Urothelium cell line (cell line): Measurements from ENCODE around the gene MRPS11.
"Not testable (repeated sequence)": the region's sequence is repeated elsewhere in the genome, so short reads cannot be mapped to it uniquely, and the experiment has no call there.

ENCODE experiments used
- DNase-seq: peaks from one replicate; pipeline ENCODE4 v3.0.0; 2011; ENCODE audit warnings: low spot score, mixed read lengths
- FAIRE-seq: peaks from 2 replicates; lab custom pipeline; 2011; peaks lifted over from hg19 to GRCh38; lab: Jason Lieb, UNC

MRPS11 gene

DNA sequence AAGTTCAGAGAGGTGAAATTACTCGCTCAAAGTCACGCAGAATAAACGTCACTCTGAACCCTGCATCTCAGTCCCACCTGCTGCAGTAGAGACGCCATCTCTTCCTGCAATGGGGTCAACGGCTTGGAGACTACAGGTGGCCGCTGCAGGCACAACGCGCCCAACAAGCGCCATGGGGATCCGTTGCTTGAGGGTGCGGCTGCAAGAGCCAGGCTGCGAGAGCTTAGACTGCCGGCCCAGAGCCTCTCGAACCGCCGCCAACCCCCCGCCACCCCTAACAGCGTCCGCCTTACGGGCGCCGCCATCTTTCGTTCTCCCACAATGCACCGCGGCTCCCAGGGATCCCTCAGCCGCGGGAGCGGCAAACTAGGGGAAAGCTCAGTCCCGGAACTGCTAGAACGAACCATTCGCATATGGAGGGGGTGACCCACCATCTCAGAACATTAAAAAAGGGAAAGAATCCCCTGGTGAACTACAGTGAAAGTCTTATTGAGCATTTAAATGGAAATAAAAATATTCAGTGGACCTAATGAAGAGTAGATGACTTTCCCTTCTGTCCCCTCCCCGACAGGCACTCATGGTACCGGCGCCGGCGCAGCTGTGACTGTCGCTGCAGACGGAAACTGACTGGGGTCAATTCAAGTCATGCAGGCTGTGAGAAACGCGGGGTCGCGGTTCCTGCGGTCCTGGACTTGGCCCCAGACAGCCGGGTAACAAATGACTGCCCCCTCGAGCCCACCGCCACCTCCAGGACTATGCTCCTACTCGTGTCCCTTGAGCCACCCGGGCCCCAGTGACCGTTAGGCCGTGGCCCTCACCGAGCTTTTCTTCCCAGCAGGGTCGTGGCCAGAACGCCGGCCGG, at the start of gene MRPS11, which contains the start of gene MRPL46:
MRPS11 (plus strand) TSS at position 636 of the 862 bp plus-strand sequence; CDS start at position 646, 10 bp downstream.
MRPL46 (minus strand) TSS at position 316 of the 862 bp plus-strand sequence; CDS start at position 305, 11 bp downstream.
- peak; percentile 95 for DNase-seq
- no peak for FAIRE-seq

DNA sequence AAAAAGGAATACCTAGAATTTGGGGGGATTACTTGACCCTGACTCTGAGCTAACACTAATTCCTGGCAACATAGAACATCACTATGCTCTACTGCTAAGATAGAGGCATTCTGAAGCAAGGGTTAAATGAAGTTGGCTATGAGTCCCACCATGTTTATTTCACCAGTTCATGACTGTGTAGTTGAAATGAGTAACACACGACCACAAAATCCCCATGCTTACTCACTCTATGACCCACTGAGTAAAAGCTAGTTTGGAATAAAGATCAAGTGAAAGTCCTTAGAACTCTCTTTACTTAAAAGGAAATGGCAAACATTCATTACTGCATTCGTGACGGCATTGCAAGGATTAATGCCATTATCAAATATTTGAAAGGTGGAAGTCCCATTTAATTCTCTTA, 47.7 kb upstream of the MRPS11 start:
- FAIRE-seq = no peak
- no peak for DNase-seq

DNA sequence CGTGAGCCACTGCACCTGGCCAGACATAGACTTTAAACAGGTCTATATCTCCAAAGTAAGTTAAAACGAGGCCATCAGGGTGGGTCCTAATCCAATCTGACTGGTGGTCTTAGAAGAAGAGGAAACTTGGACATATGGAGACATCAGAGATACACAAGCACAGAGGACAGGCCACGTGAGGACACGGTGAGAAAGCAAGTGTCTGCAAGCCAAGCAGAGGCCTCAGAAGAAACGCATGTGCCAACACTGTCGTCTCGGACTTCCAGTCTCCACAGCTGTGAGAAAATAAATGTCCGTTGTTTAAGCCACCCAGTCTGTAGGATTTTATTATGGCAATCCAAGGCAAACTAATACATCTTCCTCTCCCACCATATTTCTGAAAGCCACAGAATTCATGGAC, 44.2 kb upstream of the MRPS11 start:
- no peak for FAIRE-seq
- no peak for DNase-seq

DNA sequence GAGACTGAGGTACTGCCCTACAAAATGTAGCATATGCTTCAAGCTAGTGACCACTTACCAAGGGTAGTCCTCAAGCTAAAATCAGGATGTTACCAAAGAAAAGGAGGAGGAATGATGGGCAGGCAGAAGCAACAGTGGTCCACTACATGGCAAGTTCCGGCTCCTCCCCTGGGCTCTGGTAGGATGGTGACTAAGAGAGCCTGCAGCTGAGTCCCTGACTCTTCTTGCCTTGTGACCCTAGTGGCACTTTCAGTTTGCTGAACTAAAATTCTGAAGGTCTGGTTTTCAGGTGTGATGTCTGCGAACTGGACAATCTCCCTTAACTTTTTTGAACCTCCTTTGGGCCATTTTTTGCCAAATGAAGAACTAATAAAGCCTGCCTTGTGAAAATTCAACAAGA, 41.2 kb upstream of the MRPS11 start:
- DNase-seq (no peak), FAIRE-seq (no peak)

DNA sequence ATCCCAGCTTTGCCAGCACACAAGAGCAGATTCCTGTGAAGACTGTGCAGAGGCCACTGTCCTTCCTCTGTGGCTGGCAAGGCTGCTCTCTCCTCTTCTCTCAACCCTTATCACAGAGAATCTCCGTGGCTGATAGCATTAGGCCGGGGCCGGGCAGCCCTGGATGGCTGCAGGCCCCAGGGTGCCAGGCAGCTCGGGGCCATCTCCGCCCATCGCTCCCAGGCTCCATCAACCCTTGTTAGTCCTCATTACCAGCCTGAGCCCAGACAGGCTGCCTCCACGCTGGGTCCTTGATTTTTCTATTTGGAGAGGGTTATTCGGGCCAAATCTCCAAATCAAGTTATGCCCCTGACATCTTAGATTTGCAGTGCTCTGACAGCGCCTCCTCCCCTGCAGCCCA, 39.5 kb upstream of the MRPS11 start:
- no peak for DNase-seq
- FAIRE-seq = no peak

DNA sequence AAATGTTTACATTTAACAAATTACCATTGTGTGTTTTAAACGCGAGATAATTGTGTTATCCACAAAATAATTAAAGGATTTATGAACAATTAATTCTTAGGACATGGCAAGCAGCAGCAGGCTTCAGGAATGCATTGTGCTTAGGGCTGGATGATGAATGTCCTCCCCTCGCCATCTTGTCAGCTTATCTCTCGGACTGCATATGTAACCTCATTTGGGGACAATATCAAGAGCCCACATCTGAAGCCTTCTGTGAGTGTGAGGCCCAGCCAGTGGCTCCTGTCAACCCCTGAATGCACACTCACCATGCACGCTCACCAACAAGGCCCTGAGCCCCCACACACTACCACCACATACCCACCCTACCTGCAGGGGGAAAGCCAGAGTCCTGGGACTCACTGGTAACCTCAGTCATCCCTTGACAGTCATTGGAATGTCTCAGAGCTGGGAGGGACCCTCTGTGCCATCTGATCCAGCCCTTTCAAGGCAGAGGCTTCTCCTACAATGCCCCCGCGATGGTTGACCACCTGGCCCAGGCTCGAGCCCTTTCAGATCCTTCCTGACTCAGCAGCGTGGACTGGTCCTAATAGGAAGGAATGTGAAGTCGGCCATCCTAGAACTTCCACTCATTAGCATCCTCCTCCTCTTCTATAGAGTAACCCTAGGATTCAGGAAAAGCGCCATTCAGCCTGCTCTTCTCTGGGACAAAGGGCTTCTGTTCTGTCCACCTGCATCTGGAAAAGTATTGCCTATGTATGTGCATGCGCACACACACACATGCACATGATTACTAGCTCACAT, 38.5 kb upstream of the MRPS11 start:
- FAIRE-seq (peak; percentile 23), DNase-seq (no peak)

DNA sequence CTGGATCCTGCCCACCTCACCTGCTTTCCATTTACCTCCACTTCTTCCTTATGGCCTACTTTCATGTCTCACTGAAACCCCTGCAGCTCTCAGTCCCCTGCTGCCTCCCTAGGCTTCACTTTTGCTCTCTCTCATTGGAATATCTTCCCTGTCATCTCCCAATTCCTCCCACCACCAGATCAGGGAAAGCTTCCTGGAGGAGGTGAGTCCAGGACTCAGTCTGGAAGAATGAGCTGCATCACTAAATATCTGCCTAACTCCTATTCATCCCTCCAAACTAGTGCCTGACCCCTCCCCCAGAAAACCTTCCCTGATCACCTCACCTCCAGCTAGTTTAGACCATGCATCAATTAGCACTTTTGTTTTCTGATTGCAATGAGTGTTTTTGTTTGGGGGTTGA, 37.5 kb upstream of the MRPS11 start:
- FAIRE-seq (no peak), DNase-seq (no peak)

DNA sequence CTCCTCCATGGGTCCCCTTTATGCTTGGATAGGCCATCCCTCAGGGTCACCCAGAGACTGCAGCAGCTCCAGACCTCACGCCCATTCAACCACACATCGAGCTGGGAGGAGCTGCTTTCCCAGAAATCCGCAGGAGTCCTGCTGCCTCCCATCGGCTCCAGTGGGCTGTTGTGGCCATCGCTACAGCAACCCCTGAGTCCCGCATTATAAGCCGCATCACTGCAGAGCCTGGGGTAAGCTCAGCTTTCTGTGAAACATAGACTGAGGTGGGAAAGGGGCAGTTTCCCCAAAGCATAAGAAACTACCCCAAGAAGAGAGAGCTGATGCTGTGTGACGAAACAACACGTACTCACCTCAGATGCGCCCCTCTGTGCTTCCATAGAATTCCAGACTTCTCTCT, 36.1 kb upstream of the MRPS11 start:
- DNase-seq = no peak
- no peak for FAIRE-seq

DNA sequence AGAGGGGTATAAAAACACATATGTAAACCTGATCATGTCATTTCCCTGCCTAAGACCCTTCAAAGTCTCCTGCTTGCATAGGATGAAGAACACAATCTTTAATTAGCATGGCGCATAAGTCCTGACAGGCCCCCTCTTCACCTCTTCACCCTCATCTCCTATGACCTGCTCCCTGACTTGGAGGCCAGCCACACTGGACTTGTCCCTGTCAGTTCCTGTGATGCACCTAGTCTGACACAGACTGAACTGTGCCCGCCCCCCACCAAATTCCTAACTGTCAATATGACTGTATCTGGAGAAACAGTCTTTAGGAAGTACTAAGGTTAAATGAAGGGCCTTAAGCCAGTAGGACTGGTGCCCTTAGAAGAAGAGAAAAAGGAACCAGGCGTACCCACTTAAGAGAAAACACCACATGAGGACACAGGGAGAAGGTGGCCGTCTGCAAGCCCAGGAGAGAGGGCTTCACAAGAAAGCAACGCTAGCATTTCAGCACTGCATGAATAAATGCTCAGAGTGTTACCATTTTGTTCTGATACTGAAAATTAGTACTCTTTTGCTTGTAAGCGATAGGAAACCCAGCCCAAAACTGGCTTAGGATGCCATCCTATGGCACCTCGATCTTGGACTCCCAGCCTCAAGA, 34.3 kb upstream of the MRPS11 start:
- DNase-seq (no peak), FAIRE-seq (no peak)

DNA sequence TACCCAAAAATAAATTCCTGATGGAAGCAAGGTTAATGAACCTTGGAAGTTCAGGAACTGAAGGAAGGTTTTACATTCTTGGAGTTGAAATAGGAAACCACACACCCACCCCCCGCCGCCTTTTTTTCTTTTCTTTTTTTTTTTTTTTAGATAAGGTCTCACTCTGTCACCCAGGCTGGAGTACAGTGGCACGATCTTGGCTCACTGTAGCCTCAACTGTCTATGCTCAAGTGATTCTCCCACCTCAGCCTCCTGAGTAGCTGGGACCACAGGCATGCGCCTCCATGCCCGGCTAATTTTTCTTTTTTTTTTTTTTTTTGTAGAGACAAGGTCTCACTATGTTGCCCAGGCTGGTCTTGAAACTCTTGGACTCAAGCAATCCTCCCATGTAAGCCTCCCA, 33.4 kb upstream of the MRPS11 start:
- DNase-seq, FAIRE-seq: not testable (repeated sequence)

DNA sequence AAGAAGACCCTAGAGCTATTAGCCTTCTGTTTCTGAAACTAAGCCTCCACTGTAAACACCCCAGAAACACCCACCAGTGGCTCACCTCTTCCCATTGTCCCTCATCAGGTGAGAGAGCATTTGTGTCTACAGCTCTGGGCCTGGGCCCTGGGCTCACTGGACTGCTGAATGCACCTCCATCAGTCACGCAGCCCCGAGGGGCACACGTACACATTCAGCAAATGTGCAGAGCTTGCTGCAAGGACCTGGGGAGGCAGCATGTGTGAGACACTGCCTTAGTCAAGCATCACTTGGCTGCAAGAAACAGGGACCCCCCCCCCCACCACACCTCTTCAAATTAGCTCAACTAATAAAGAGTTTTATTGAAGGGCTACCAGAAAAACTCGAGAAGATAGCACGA, 29.3 kb upstream of the MRPS11 start:
- FAIRE-seq = no peak
- no peak for DNase-seq

DNA sequence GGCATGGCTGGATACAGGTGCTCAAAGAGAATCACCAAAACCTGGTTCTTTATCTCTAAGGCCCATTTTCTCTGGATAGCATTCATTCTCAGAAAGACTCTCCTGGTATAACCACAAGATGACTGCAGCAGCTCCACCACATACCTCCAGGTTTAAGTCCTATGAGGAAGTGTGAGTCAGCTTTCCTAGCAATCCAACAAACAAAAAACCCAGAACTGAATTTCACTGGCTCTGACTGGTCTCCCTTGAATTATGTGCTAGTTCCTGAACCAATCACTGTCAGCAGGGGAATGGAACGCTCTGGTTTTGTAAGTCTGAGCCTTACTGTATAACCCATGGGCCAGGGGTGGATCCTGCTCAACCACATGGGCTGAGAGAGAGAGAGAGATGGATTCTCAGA, 27.5 kb upstream of the MRPS11 start:
- no peak for FAIRE-seq
- peak; percentile 73 for DNase-seq

DNA sequence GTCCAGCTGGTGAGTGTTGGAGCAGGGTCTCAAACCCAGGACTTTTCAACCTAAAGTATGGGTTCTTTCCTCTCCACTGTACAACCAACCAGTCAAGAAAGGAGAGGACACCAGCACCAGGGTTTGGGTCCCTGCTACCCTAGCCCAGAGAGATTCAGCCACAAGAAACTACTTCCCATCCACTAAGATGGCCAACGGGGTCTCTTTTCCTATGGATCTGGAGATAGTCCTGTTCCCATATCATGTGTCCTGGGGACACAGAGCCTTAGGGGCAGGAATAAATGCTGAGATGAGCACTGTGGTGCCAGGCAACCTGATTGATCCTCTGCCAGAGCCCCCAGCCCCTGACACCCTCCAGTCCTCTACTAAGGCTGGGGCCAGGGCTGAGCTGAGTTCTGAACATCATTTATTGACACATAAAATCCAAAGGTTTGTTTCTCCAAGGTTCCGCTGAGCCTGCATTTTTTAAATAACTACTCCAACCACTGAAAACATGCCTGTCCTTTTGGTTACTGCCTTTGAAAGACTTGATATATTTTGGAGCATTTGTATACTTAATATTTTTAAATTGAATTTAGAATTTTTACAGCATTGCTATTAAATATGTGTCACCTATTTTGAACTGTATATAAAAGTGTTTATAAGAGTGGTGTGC, 26.3 kb upstream of the MRPS11 start:
- DNase-seq (no peak), FAIRE-seq (no peak)

DNA sequence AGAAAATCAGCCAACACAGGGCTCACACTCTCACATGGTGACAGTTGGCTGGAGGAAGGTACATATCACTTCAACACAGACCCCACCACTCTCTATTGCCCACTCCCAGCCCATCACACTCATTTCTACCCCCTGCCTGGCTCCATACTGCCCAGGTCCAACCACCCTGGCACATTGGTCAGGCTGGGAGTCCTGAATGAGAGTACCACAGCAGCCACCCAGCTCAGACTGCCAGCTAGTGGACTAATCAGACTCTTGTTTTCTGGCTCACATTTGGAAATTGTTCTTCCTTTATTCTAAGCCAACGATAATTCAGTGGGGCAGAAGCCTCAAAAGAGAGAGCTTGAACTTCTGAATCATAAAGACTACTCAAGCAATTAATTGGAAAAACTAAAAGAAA, 20.3 kb upstream of the MRPS11 start:
- DNase-seq (no peak), FAIRE-seq (no peak)

DNA sequence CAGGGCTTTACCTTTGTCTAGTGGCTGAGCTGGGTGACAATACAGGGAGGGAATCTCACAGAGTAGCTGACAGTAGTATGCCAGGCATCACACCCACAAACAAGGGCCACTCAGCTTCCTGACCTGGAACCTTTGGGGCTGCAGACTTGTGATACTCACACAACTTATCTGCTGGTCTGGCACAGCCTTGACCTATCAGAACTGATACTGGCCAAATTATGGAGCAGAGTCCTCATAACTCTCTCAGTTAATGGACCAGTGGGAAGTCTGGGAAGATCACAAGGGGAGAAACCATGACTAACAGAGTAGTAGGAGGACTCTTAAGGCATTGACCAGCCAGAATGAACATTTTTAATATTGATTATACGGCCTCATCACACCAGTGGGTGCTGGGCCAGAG, 19.8 kb upstream of the MRPS11 start:
- no peak for FAIRE-seq
- DNase-seq = no peak

DNA sequence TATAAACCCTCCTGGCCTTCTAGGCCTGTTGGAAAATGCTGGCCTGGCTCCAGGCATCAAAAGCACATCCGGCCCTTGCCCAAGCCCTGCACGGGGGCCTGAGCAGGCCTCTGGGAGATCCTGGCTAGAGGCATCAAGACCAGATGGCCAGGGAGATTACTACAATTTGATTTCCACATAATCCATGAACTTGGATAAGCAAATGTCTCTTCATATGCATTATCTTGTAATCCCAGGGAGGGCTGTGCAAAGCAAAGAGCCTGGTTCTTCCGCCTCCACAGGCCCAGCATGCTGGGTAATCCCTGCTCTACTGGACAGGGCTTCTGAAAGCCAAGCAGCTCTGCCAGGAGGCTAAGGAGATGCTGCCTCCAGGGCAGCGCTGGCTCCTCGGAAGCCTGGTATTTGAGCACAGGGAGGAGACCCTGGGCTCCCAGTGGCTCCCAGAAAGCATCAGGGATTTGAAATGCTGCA, 18.5 kb upstream of the MRPS11 start:
- FAIRE-seq = no peak
- DNase-seq = no peak

DNA sequence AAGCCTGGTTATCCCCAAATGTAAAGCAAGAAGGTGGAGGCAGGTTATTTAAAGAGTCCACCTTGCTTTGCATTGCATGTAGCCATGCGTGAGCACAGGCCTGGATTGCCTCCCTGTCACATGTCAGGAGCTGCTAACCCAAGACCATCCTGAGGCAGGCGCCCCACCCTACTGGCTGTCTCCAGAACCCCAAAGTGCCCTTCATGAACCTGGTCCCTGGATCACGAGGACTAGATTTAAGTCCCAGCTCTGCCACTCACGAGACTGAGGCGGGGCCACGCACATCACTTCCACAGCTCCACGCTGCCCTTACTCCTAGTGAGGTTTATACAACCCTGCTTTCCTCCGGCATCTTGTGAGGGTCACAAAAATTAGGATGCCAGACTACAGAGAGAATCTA, 17.9 kb upstream of the MRPS11 start:
- FAIRE-seq (no peak), DNase-seq (no peak)

DNA sequence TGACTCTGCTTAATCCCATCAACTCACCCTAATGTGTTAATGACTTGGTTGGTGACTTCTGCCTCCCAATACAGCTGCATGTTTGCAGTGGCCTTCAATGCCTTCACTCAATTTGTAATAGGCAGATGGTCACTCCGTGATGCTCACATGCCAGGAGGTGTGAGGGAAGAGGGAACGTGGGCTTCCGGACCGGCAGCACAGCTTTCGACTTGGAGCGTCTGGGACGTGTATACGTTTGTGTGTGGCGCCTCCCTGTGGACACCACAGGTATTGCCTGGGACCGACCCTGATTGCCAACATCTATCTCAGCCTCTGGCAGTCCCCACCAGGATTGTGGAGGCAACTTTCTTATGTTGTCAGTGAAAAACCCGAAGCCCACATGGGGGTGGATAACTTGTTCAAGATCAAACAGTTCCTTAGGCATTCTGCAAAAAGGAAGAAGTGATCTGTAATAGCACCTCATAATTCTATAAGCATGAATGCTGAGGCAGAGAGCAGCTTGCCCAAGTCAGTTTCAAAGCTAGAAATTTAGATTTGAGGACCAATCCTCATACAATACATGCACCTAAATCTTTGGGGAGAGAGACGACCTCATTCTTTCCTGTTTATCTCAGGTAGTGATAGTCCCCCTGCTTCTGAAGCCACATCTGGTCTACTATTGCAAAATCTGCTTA, 17.2 kb upstream of the MRPS11 start:
- peak; percentile 87 for DNase-seq
- FAIRE-seq = peak; percentile 73

DNA sequence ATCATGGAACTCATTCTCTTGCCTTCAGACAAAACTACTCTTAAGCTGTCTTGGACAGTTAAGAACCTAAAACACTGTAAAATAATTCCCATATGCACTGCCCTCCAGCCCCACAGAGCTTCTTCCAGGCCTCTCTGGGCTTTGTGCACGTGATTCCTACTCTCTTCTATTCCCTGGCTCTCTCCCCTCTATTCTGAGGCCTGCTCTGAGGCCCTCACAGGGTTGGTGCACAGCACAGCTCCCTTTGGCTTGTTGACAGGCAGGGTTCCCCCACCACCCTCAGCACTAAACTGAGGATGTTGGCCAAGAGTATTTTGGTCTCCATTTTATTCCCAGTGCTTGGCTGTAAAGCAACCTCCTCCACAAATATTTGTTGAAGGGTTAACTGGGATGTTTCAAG, 13.9 kb upstream of the MRPS11 start:
- DNase-seq = no peak
- no peak for FAIRE-seq

DNA sequence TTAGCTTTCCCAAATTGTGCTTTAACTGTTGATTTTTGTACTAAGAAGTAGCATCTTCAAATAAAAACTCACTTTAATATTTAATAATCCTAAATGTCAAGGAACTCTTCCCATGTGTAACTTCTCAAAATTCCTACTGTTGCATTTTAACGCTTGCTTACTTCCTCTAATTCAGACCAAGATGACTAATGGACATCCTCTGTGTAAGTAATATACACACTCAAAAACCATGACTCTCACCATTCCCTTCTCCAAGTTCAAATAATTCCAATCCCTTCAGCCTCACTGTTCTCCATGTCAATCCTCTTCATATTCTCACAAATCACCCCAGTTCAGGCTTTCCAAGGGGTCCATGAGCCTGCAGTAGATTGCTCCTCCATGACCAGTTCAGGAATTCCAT, 13.3 kb upstream of the MRPS11 start:
- DNase-seq = no peak
- no peak for FAIRE-seq
